Smooth muscle cell (in vitro differentiated cells): ENCODE results near the gene GALNTL6. TPM values are rescaled to one million over a fixed set of nuclear protein-coding genes. Genes with fewer than 3 reads are reported as not detected.

Experiments
- DNase-seq: peaks from one replicate; lab custom pipeline; 2025; ENCODE audit not compliant: unreplicated experiment; lab: John Stamatoyannopoulos, UW
- H2AFZ ChIP-seq: fragments of 200-600 bp; sonication (generic); 2 replicates; pipeline ENCODE4 v1.6.0; 2016; ENCODE audit warnings: antibody characterized with exemption, low read depth, mild to moderate bottlenecking
- H3F3A ChIP-seq: fragments of 200-600 bp; sonication (generic); 2 replicates; pipeline ENCODE4 v1.6.0; 2017; ENCODE audit warnings: antibody characterized with exemption, low read depth
- H3K27ac ChIP-seq: fragments of 200-600 bp; sonication (generic); 2 replicates; pipeline ENCODE4 v1.5.1; 2016; ENCODE audit warnings: low read depth, mild to moderate bottlenecking
- H3K27me3 ChIP-seq: fragments of 200-600 bp; sonication (generic); 2 replicates; pipeline ENCODE4 v1.6.1; 2016; ENCODE audit warnings: low read depth, mild to moderate bottlenecking
- H3K36me3 ChIP-seq: fragments of 200-600 bp; sonication (generic); 2 replicates; pipeline ENCODE4 v1.5.1; 2016; ENCODE audit warnings: low read depth
- H3K4me1 ChIP-seq: fragments of 200-600 bp; sonication (generic); 2 replicates; pipeline ENCODE4 v1.5.1; 2016; ENCODE audit warnings: low read depth
- H3K4me2 ChIP-seq: fragments of 200-600 bp; sonication (generic); 2 replicates; pipeline ENCODE4 v1.6.0; 2016; ENCODE audit warnings: mild to moderate bottlenecking
- H3K4me3 ChIP-seq: fragments of 200-600 bp; sonication (generic); 2 replicates; pipeline ENCODE4 v1.5.1; 2016; ENCODE audit warnings: mild to moderate bottlenecking
- H3K79me2 ChIP-seq: fragments of 200-600 bp; sonication (generic); 2 replicates; pipeline ENCODE4 v1.6.0; 2016; ENCODE audit warnings: low read depth, mild to moderate bottlenecking
- H3K9ac ChIP-seq: fragments of 200-600 bp; sonication (generic); 2 replicates; pipeline ENCODE4 v1.6.0; 2016; ENCODE audit warnings: low read depth
- H3K9me3 ChIP-seq: fragments of 200-600 bp; sonication (generic); replicated peaks from 2 replicates; pipeline ENCODE4 v1.5.1; 2016; ENCODE audit warnings: low read depth
- H4K20me1 ChIP-seq: fragments of 200-600 bp; sonication (generic); 2 replicates; pipeline ENCODE4 v1.6.0; 2016; ENCODE audit warnings: low read depth
- WGBS: methylation state at CpG from one replicate; pipeline ENCODE4 v1.1.7; 2016; ENCODE audit warnings: low lambda C conversion rate; 5-methylcytosine and 5-hydroxymethylcytosine counted together
- polyA plus RNA-seq: library from polyadenylated mRNA; unstranded; fragments of >200 nt; fragmentation: Nextera tagmentation; extraction: Ambion mirVana; gene quantifications from 2 replicates; pipeline ENCODE4 v1.2.1, GENCODE V29; 2016
- total RNA-seq: library from RNA; depleted of rRNA; stranded (reverse); fragments of >200 nt; gene quantifications from 2 replicates; pipeline ENCODE4 v1.2.3, GENCODE V29; 2014
- TF ChIP-seq, protein P1 (sequence below): fragments of 200-600 bp; sonication (generic); IDR thresholded peaks from 2 replicates; pipeline ENCODE4 v1.5.1; 2017; ENCODE audit warnings: borderline replicate concordance, mild to moderate bottlenecking, antibody characterized with exemption; ENCODE audit not compliant: insufficient read depth, poor library complexity, severe bottlenecking

The GALNTL6 gene
- total and polyA plus RNA-seq, 2 experiments from 2014 or later, result 0.18 to 1.3 TPM

DNA sequence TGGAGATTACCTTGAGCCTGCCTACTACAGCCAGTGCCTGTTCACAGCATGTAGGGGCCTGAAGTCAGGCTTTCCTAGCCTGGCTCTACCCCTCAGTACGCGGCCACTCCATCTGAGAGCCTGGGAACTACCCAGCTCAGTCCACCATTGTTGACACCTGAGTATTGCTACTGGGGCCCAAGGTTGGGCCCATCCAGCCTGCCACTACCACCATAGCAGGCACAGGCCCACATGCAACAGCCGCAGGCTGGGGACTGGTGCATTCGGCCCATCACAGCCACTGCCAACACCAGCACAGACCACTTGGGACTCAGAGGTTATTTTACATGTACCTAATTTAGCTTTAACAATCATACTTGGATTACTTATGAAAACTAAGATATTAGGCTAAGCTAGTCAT lies 314.0 kb downstream of the GALNTL6 start:
- Histone ChIP-seq H3K36me3 (no peaks in the 10 kb centered on the region), H3K4me2 (no peak overlapping the region), H3K9me3 (no peaks in the 10 kb centered on the region), H4K20me1 (no peaks in the 10 kb centered on the region), H3K4me3 (no peak overlapping the region), H3K4me1 (no peaks in the 10 kb centered on the region), H3K9ac (no peak overlapping the region), H3K27me3 (no peaks in the 10 kb centered on the region), H3K27ac (no peak overlapping the region), H3K79me2 (no peaks in the 10 kb centered on the region), H3F3A (no peaks in the 10 kb centered on the region), H2AFZ (no peak overlapping the region)
- TF ChIP-seq, protein P1, sequence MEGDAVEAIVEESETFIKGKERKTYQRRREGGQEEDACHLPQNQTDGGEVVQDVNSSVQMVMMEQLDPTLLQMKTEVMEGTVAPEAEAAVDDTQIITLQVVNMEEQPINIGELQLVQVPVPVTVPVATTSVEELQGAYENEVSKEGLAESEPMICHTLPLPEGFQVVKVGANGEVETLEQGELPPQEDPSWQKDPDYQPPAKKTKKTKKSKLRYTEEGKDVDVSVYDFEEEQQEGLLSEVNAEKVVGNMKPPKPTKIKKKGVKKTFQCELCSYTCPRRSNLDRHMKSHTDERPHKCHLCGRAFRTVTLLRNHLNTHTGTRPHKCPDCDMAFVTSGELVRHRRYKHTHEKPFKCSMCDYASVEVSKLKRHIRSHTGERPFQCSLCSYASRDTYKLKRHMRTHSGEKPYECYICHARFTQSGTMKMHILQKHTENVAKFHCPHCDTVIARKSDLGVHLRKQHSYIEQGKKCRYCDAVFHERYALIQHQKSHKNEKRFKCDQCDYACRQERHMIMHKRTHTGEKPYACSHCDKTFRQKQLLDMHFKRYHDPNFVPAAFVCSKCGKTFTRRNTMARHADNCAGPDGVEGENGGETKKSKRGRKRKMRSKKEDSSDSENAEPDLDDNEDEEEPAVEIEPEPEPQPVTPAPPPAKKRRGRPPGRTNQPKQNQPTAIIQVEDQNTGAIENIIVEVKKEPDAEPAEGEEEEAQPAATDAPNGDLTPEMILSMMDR, result no peak
- no peak for DNase-seq
- 100% methylated on average over 4 of the region's 4 CpGs for WGBS

DNA sequence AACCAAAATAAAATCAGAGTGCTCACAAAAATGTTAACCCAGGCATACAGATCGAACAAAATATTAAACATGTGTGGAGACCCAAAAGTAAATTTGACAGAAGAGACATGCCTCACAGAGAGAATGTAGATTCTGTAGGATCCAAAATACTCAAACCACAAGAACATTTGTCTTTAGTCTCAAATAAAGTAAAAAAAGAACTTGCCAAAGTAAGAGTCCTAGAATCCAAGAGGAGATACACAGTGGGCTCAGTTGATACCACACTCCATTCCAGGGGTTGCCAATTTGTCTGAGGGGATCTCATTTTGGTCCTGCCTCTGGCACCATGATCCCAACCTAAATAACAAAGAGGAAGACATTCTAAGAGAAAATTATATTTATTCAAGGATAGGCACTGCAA lies 316.4 kb downstream of the GALNTL6 start:
- Histone ChIP-seq H3K79me2 (no peaks in the 10 kb centered on the region), H3K27me3 (no peaks in the 10 kb centered on the region), H4K20me1 (no peaks in the 10 kb centered on the region), H3K9ac (no peak overlapping the region), H3K27ac (no peak overlapping the region), H3K4me2 (no peak overlapping the region), H3K4me3 (no peak overlapping the region), H3K9me3 (no peaks in the 10 kb centered on the region), H2AFZ (no peak overlapping the region), H3K4me1 (no peaks in the 10 kb centered on the region), H3F3A (no peaks in the 10 kb centered on the region), H3K36me3 (no peaks in the 10 kb centered on the region)
- WGBS, result 93% methylated on average over 1 of the region's 1 CpG
- no peak for DNase-seq
- TF ChIP-seq, protein P1, result no peak

DNA sequence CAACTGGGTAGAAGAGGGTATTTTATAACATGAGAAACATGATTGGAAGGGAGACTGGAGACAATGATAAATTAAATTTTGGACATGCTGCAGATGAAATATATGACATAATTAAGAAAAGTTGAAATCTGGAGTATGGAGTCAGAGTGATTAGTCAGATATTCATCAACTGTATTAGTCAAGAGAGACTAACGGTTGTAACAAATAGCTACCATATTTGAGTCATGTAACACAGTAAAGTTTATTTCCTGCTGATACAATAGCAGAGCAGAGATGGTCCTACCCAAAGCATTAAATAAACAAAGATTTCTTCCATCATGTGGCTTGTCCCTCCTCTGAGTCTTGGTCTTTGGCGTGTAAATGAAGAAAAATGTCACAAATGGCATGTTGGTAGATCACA lies 321.3 kb downstream of the GALNTL6 start:
- Histone ChIP-seq H2AFZ (no peak overlapping the region), H3K4me3 (no peak overlapping the region), H3K4me2 (no peak overlapping the region), H3K9me3 (no peaks in the 10 kb centered on the region), H3K9ac (no peak overlapping the region), H3K27ac (no peak overlapping the region), H4K20me1 (no peaks in the 10 kb centered on the region), H3K4me1 (no peaks in the 10 kb centered on the region), H3K36me3 (no peaks in the 10 kb centered on the region), H3K79me2 (no peaks in the 10 kb centered on the region), H3K27me3 (no peaks in the 10 kb centered on the region), H3F3A (no peaks in the 10 kb centered on the region)
- WGBS, result 79% methylated on average over 2 of the region's 2 CpGs
- DNase-seq, result no peak
- TF ChIP-seq, protein P1, result no peak

DNA sequence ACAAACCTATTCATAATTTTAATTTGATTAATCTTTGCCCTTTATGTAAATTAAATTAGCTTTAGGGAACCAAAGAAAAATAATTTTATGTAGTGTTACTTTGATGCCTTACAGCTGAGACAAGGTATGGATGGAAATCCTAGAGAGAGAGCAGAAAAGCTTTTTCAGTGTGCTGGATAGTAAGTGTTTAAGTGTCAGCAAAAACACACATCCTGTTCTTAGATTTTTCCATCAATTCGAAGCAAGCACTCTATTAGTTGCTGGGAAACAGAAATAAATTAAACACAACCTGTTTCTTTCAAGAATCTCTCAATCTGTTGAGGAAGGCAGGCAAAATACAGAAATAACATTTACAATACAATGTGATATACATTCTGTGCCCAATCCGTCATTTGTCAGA lies 327.8 kb downstream of the GALNTL6 start:
- H4K20me1 ChIP-seq, result no peaks in the 10 kb centered on the region
- no peaks in the 10 kb centered on the region for H3K9me3 ChIP-seq
- no peak overlapping the region for H2AFZ ChIP-seq
- no peaks in the 10 kb centered on the region for H3K27me3 ChIP-seq
- no peak for DNase-seq
- H3K4me2 ChIP-seq, result no peak overlapping the region
- TF ChIP-seq, protein P1, result no peak
- H3K27ac ChIP-seq, result no peak overlapping the region
- H3K36me3 ChIP-seq, result no peaks in the 10 kb centered on the region
- no peaks in the 10 kb centered on the region for H3F3A ChIP-seq
- no peak overlapping the region for H3K9ac ChIP-seq
- H3K4me3 ChIP-seq, result no peak overlapping the region
- 88% methylated on average over 2 of the region's 2 CpGs for WGBS
- no peaks in the 10 kb centered on the region for H3K4me1 ChIP-seq
- H3K79me2 ChIP-seq, result no peaks in the 10 kb centered on the region
